ENCODE measurements around the gene SHMT2.

The SHMT2 gene

DNA sequence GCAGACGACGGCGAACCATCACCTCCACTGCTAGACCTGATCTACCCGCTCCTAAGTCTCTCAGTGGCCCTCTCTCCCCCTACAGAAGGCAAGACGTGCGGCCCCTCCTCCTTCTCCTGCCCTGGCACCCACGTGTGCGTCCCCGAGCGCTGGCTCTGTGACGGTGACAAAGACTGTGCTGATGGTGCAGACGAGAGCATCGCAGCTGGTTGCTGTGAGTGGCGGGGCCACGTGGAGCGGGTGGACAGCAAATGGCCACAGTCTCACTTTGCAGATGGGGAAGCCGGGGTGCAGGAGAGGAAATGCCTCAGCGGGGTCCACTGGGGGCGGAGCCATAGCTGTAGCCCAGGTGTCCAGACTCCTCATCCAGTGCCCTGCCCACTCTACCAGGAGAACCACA is 34.3 kb upstream of the SHMT2 start:
- Histone ChIP-seq H2AK5ac (ENCODE audit: low read length, severe bottlenecking) (no peak overlapping the region), H3K14ac (ENCODE audit: low read length in 2 of 2) (no peak overlapping the region), H2BK15ac (ENCODE audit: low read depth, poor library complexity, severe bottlenecking) (no peak overlapping the region), H3K4me1 (ENCODE audit: control insufficient read depth, insufficient read depth, low read depth, low read length) (no peaks in the 10 kb centered on the region), H2BK5ac (ENCODE audit: low read depth, low read length, poor library complexity, severe bottlenecking) (no peak overlapping the region), H2AFZ (ENCODE audit: low read depth, low read length) (no peak overlapping the region), H3K27ac (ENCODE audit: low read length, poor library complexity, severe bottlenecking) (no peak overlapping the region), H2BK12ac (ENCODE audit: low read length in 2 of 2) (no peak overlapping the region), H3K4ac (ENCODE audit: low read depth in 1 of 2, low read length in 2 of 2) (no peak overlapping the region), H3K23ac (ENCODE audit: low read length in 2 of 2) (no peak overlapping the region), H3K79me1 (replicated peaks; ENCODE audit: low read length, poor library complexity, severe bottlenecking) (peaks cover 11% of the 10 kb centered on the region), H3K18ac (ENCODE audit: low read depth in 1 of 2, low read length in 2 of 2) (no peak overlapping the region), H3K9me3 (ENCODE audit: control insufficient read depth, low read length) (no peaks in the 10 kb centered on the region), H3K9ac (ENCODE audit: low read length) (no peak overlapping the region), H3K27me3 (ENCODE audit: control insufficient read depth in 1 of 2, insufficient read depth in 1 of 2, low read length in 2 of 2) (no peaks in the 10 kb centered on the region), H4K8ac (ENCODE audit: low read length) (no peak overlapping the region), H3K36me3 (ENCODE audit: control insufficient read depth in 1 of 2, insufficient read depth in 2 of 2, low read depth in 1 of 2, low read length in 2 of 2) (peaks cover 100% of the 10 kb centered on the region in 2 experiments), H3K4me3 (ENCODE audit: insufficient read depth in 1 of 2, low read depth in 1 of 2, low read length in 2 of 2) (no peak overlapping the region), H3K4me2 (ENCODE audit: low read length, poor library complexity, severe bottlenecking) (no peak overlapping the region), H2BK120ac (ENCODE audit: low read depth, low read length) (no peak overlapping the region), H4K91ac (ENCODE audit: low read length) (no peak overlapping the region)
- DNase-seq: no peak
- 95% methylated on average over 19 of the region's 19 CpGs for WGBS

GRCh38 chr12:57195611-57196371 is 33.7 kb upstream of the SHMT2 start:
- Histone ChIP-seq H3K9ac (ENCODE audit: low read length) (no peak overlapping the region), H3K18ac (ENCODE audit: low read depth in 1 of 2, low read length in 2 of 2) (no peak overlapping the region), H3K23ac (ENCODE audit: low read length in 2 of 2) (no peak overlapping the region), H3K79me1 (replicated peaks; ENCODE audit: low read length, poor library complexity, severe bottlenecking) (peaks cover 11% of the 10 kb centered on the region), H2BK12ac (ENCODE audit: low read length in 2 of 2) (no peak overlapping the region), H3K14ac (ENCODE audit: low read length in 2 of 2) (no peak overlapping the region), H3K4me2 (ENCODE audit: low read length, poor library complexity, severe bottlenecking) (no peak overlapping the region), H3K4me3 (ENCODE audit: insufficient read depth in 1 of 2, low read depth in 1 of 2, low read length in 2 of 2) (no peak overlapping the region), H3K27me3 (ENCODE audit: control insufficient read depth in 1 of 2, insufficient read depth in 1 of 2, low read length in 2 of 2) (no peaks in the 10 kb centered on the region), H2AK5ac (ENCODE audit: low read length, severe bottlenecking) (no peak overlapping the region), H3K36me3 (ENCODE audit: control insufficient read depth in 1 of 2, insufficient read depth in 2 of 2, low read depth in 1 of 2, low read length in 2 of 2) (peaks cover 100% of the 10 kb centered on the region in 2 experiments), H3K27ac (ENCODE audit: low read length, poor library complexity, severe bottlenecking) (no peak overlapping the region), H2BK15ac (ENCODE audit: low read depth, poor library complexity, severe bottlenecking) (no peak overlapping the region), H4K8ac (ENCODE audit: low read length) (no peak overlapping the region), H3K9me3 (ENCODE audit: control insufficient read depth, low read length) (no peaks in the 10 kb centered on the region), H2BK120ac (ENCODE audit: low read depth, low read length) (no peak overlapping the region), H3K4me1 (ENCODE audit: control insufficient read depth, insufficient read depth, low read depth, low read length) (no peaks in the 10 kb centered on the region), H4K91ac (ENCODE audit: low read length) (no peak overlapping the region), H2BK5ac (ENCODE audit: low read depth, low read length, poor library complexity, severe bottlenecking) (no peak overlapping the region), H2AFZ (ENCODE audit: low read depth, low read length) (no peak overlapping the region), H3K4ac (ENCODE audit: low read depth in 1 of 2, low read length in 2 of 2) (no peak overlapping the region)
- no peak for DNase-seq
- WGBS: 90% methylated on average over 30 of the region's 34 CpGs

DNA sequence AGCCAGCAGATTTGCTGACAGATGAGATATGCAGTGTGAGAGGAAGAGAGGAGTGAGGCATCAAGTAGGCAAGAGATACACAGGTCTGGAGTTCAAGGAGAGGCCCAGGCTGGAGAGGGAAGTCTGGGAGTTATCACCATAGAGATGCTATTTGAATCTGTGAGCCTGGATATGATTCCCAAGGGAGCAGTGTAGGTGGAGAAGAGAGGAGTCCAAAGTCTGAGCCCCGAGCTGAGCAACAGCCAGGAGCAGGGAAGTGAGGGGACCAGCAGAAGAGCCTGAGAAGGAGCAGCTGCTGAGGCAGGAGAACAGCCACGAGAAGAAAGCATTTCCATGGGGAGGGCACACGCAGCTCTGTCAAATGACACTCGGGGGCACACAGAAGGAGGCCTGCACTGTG is 33.1 kb upstream of the SHMT2 start:
- H3K18ac ChIP-seq (ENCODE audit: low read depth in 1 of 2, low read length in 2 of 2): no peak overlapping the region
- H3K14ac ChIP-seq (ENCODE audit: low read length in 2 of 2): no peak overlapping the region
- no peak overlapping the region for H2BK12ac ChIP-seq (ENCODE audit: low read length in 2 of 2)
- H4K91ac ChIP-seq (ENCODE audit: low read length): no peak overlapping the region
- no peak overlapping the region for H4K8ac ChIP-seq (ENCODE audit: low read length)
- H3K4me2 ChIP-seq (ENCODE audit: low read length, poor library complexity, severe bottlenecking): no peak overlapping the region
- H2BK15ac ChIP-seq (ENCODE audit: low read depth, poor library complexity, severe bottlenecking): no peak overlapping the region
- no peaks in the 10 kb centered on the region for H3K9me3 ChIP-seq (ENCODE audit: control insufficient read depth, low read length)
- H3K27ac ChIP-seq (ENCODE audit: low read length, poor library complexity, severe bottlenecking): no peak overlapping the region
- no peaks in the 10 kb centered on the region for H3K4me1 ChIP-seq (ENCODE audit: control insufficient read depth, insufficient read depth, low read depth, low read length)
- no peak overlapping the region for H2BK5ac ChIP-seq (ENCODE audit: low read depth, low read length, poor library complexity, severe bottlenecking)
- H3K4me3 ChIP-seq (ENCODE audit: insufficient read depth in 1 of 2, low read depth in 1 of 2, low read length in 2 of 2): no peak overlapping the region
- no peak overlapping the region for H2AK5ac ChIP-seq (ENCODE audit: low read length, severe bottlenecking)
- H3K9ac ChIP-seq (ENCODE audit: low read length): no peak overlapping the region
- no peak overlapping the region for H2BK120ac ChIP-seq (ENCODE audit: low read depth, low read length)
- no peaks in the 10 kb centered on the region for H3K27me3 ChIP-seq (ENCODE audit: control insufficient read depth in 1 of 2, insufficient read depth in 1 of 2, low read length in 2 of 2)
- WGBS: 89% methylated on average over 4 of the region's 4 CpGs
- no peak overlapping the region for H3K4ac ChIP-seq (ENCODE audit: low read depth in 1 of 2, low read length in 2 of 2)
- H3K36me3 ChIP-seq (ENCODE audit: control insufficient read depth in 1 of 2, insufficient read depth in 2 of 2, low read depth in 1 of 2, low read length in 2 of 2): peaks cover 100% of the 10 kb centered on the region in 2 experiments
- no peak overlapping the region for H3K23ac ChIP-seq (ENCODE audit: low read length in 2 of 2)
- H2AFZ ChIP-seq (ENCODE audit: low read depth, low read length): no peak overlapping the region
- H3K79me1 ChIP-seq (replicated peaks; ENCODE audit: low read length, poor library complexity, severe bottlenecking): peaks cover 11% of the 10 kb centered on the region
- no peak for DNase-seq

GRCh38 chr12:57196956-57197355 is 32.6 kb upstream of the SHMT2 start:
- Histone ChIP-seq H2BK12ac (ENCODE audit: low read length in 2 of 2) (no peak overlapping the region), H2BK15ac (ENCODE audit: low read depth, poor library complexity, severe bottlenecking) (no peak overlapping the region), H3K4ac (ENCODE audit: low read depth in 1 of 2, low read length in 2 of 2) (no peak overlapping the region), H4K8ac (ENCODE audit: low read length) (no peak overlapping the region), H3K4me2 (ENCODE audit: low read length, poor library complexity, severe bottlenecking) (no peak overlapping the region), H3K27ac (ENCODE audit: low read length, poor library complexity, severe bottlenecking) (no peak overlapping the region), H3K27me3 (ENCODE audit: control insufficient read depth in 1 of 2, insufficient read depth in 1 of 2, low read length in 2 of 2) (no peaks in the 10 kb centered on the region), H3K4me3 (ENCODE audit: insufficient read depth in 1 of 2, low read depth in 1 of 2, low read length in 2 of 2) (no peak overlapping the region), H2BK5ac (ENCODE audit: low read depth, low read length, poor library complexity, severe bottlenecking) (no peak overlapping the region), H2BK120ac (ENCODE audit: low read depth, low read length) (no peak overlapping the region), H2AK5ac (ENCODE audit: low read length, severe bottlenecking) (no peak overlapping the region), H4K91ac (ENCODE audit: low read length) (no peak overlapping the region), H3K4me1 (ENCODE audit: control insufficient read depth, insufficient read depth, low read depth, low read length) (no peaks in the 10 kb centered on the region), H3K14ac (ENCODE audit: low read length in 2 of 2) (no peak overlapping the region), H3K9ac (ENCODE audit: low read length) (no peak overlapping the region), H2AFZ (ENCODE audit: low read depth, low read length) (no peak overlapping the region), H3K79me1 (replicated peaks; ENCODE audit: low read length, poor library complexity, severe bottlenecking) (peaks cover 14% of the 10 kb centered on the region), H3K23ac (ENCODE audit: low read length in 2 of 2) (no peak overlapping the region), H3K18ac (ENCODE audit: low read depth in 1 of 2, low read length in 2 of 2) (no peak overlapping the region), H3K9me3 (ENCODE audit: control insufficient read depth, low read length) (no peaks in the 10 kb centered on the region), H3K36me3 (ENCODE audit: control insufficient read depth in 1 of 2, insufficient read depth in 2 of 2, low read depth in 1 of 2, low read length in 2 of 2) (peaks cover 100% of the 10 kb centered on the region in 2 experiments)
- 95% methylated on average over 22 of the region's 22 CpGs for WGBS
- no peak for DNase-seq

Data from mesenchymal stem cell (in vitro differentiated cells and primary cell).